HepG2 (cell line): Measurements from ENCODE around the gene FGFR4. TPM values are rescaled to one million over a fixed set of nuclear protein-coding genes. Genes with fewer than 3 reads are reported as not detected.

Experiments
- ELF4 ChIP-seq: sonication (generic); formaldehyde crosslinking; IDR thresholded peaks from 2 replicates; pipeline ENCODE4 v1.5.0; 2020; ENCODE audit warnings: missing genetic modification reagents, mild to moderate bottlenecking, moderate library complexity, borderline replicate concordance
- MATR3 ChIP-seq: sonication (generic); formaldehyde crosslinking; IDR thresholded peaks from 2 replicates; pipeline ENCODE4 v1.4.0; 2020; ENCODE audit warnings: missing genetic modification reagents
- NKX3-1 ChIP-seq: sonication (generic); formaldehyde crosslinking; IDR thresholded peaks from 2 replicates; pipeline ENCODE4 v1.5.0; 2020; ENCODE audit warnings: missing genetic modification reagents
- NPAS2 ChIP-seq: sonication (generic); formaldehyde crosslinking; IDR thresholded peaks from 2 replicates; pipeline ENCODE4 v1.8.0; 2022; ENCODE audit warnings: mild to moderate bottlenecking, missing genetic modification reagents, borderline replicate concordance
- ZC3H13 ChIP-seq: sonication (generic); formaldehyde crosslinking; IDR thresholded peaks from 2 replicates; pipeline ENCODE4 v1.8.1; 2023; ENCODE audit warnings: mild to moderate bottlenecking, missing genetic modification reagents, moderate library complexity
- ZNF546 ChIP-seq: sonication (generic); formaldehyde crosslinking; conservative IDR thresholded peaks from 2 replicates; pipeline ENCODE4 v1.8.1; 2023; ENCODE audit warnings: mild to moderate bottlenecking, missing genetic modification reagents
- ZNF562 ChIP-seq: sonication (generic); formaldehyde crosslinking; IDR thresholded peaks from 2 replicates; pipeline ENCODE4 v1.8.0; 2022; ENCODE audit warnings: missing genetic modification reagents, borderline replicate concordance
- polyA plus RNA-seq, 8 experiments: library from polyadenylated mRNA; depleted of rRNA in 3 of 8; stranded (reverse) in 7 of 8; unstranded in 1 of 8; fragments of >200 nt; fragmentation: Illumina TruSeq in 4 of 8; extraction: Trizol in 4 of 8; gene quantifications; 2 replicates each; pipeline versions ENCODE4 v1.2.1 to v1.2.3, GENCODE V29; 2011 to 2016; ENCODE audit warnings: low read depth in 4 of 8, missing spikeins in 1 of 8, mixed read lengths in 1 of 8; ENCODE audit not compliant: insufficient read depth in 1 of 8
- total RNA-seq, 5 experiments: library from RNA; depleted of rRNA; stranded (reverse); fragments of >200 nt; fragmentation: Illumina TruSeq; extraction: Trizol; gene quantifications; 2 replicates each; pipeline ENCODE4 v1.2.3, GENCODE V29; 2016; ENCODE audit warnings: low read depth in 1 of 5
- TF ChIP-seq, protein P1 (sequence below), 2 experiments: fragments of 450-650 bp in 1 of 2; sonication (generic) in 1 of 2; formaldehyde crosslinking in 1 of 2; IDR thresholded peaks; 2 replicates each; pipeline versions ENCODE4 v1.6.1 to v1.8.0; 2016 to 2022; ENCODE audit warnings: antibody characterized with exemption in 1 of 2, mild to moderate bottlenecking in 1 of 2, missing genetic modification reagents in 1 of 2
- TF ChIP-seq, protein P2 (sequence below): IDR thresholded peaks from 2 replicates; pipeline ENCODE4 v1.6.1; 2016; ENCODE audit warnings: control low read depth
- TF ChIP-seq, protein P3 (sequence below): IDR thresholded peaks from 2 replicates; pipeline ENCODE4 v1.6.1; 2016; ENCODE audit warnings: missing genetic modification reagents, missing compliant biosample characterization
- TF ChIP-seq, protein P4 (sequence below): sonication (generic); formaldehyde crosslinking; IDR thresholded peaks from 2 replicates; pipeline ENCODE4 v1.8.1; 2023; ENCODE audit warnings: missing genetic modification reagents, inconsistent platforms, borderline replicate concordance
- TF ChIP-seq, protein P5 (sequence below): sonication (generic); formaldehyde crosslinking; IDR thresholded peaks from 2 replicates; pipeline ENCODE4 v1.4.0; 2020; ENCODE audit warnings: low read depth, mild to moderate bottlenecking, missing genetic modification reagents
- TF ChIP-seq, protein P6 (sequence below): sonication (generic); formaldehyde crosslinking; IDR thresholded peaks from 2 replicates; pipeline ENCODE4 v1.5.1; 2020; ENCODE audit warnings: missing genetic modification reagents, mild to moderate bottlenecking, borderline replicate concordance

FGFR4 gene
- total and polyA plus RNA-seq, 2 of the 13 experiments (the other 11 are each of a cell fraction or from before 2014, with no cell fraction given): 129 to 219 TPM

DNA sequence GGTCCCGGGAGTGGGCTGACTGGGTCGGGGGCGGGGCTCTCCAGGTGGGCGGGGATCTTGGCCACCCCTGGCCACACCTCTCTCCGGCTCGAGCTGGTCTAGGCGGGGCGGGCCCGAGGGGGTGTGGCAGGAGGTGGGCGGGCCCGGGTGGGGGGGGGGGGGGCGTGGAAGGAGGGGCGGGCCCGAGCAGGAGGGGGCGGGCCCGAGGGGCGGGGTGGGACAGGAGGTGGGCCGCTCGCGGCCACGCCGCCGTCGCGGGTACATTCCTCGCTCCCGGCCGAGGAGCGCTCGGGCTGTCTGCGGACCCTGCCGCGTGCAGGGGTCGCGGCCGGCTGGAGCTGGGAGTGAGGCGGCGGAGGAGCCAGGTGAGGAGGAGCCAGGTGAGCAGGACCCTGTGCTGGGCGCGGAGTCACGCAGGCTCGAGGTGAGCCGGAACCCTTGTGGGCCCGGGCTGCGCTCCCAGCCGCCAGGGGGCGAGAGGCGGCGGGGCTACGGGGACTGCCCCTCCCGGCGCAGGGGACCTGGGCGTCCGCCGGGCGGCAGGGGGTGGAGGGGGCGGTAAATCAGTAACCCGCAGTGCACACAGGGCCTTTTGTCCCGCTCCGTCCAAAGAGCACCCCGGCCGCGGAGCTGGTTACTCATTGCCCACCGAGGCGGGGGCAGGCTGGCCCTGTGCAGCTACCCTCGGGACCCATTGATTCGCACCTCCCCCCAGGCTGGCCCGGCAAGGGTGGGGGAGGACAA is at the start of gene FGFR4 (continued):
- TF ChIP-seq, protein P1, sequence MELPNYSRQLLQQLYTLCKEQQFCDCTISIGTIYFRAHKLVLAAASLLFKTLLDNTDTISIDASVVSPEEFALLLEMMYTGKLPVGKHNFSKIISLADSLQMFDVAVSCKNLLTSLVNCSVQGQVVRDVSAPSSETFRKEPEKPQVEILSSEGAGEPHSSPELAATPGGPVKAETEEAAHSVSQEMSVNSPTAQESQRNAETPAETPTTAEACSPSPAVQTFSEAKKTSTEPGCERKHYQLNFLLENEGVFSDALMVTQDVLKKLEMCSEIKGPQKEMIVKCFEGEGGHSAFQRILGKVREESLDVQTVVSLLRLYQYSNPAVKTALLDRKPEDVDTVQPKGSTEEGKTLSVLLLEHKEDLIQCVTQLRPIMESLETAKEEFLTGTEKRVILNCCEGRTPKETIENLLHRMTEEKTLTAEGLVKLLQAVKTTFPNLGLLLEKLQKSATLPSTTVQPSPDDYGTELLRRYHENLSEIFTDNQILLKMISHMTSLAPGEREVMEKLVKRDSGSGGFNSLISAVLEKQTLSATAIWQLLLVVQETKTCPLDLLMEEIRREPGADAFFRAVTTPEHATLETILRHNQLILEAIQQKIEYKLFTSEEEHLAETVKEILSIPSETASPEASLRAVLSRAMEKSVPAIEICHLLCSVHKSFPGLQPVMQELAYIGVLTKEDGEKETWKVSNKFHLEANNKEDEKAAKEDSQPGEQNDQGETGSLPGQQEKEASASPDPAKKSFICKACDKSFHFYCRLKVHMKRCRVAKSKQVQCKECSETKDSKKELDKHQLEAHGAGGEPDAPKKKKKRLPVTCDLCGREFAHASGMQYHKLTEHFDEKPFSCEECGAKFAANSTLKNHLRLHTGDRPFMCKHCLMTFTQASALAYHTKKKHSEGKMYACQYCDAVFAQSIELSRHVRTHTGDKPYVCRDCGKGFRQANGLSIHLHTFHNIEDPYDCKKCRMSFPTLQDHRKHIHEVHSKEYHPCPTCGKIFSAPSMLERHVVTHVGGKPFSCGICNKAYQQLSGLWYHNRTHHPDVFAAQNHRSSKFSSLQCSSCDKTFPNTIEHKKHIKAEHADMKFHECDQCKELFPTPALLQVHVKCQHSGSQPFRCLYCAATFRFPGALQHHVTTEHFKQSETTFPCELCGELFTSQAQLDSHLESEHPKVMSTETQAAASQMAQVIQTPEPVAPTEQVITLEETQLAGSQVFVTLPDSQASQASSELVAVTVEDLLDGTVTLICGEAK (IDR thresholded peaks at IDR 0.05): no peak
- TF ChIP-seq, protein P1 (CRISPR knock-in tag; IDR thresholded peaks at IDR 0.05): peak; percentile 65; the same call in 1 of the 2 replicates
- TF ChIP-seq, protein P2, sequence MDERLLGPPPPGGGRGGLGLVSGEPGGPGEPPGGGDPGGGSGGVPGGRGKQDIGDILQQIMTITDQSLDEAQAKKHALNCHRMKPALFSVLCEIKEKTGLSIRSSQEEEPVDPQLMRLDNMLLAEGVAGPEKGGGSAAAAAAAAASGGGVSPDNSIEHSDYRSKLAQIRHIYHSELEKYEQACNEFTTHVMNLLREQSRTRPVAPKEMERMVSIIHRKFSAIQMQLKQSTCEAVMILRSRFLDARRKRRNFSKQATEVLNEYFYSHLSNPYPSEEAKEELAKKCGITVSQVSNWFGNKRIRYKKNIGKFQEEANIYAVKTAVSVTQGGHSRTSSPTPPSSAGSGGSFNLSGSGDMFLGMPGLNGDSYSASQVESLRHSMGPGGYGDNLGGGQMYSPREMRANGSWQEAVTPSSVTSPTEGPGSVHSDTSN (CRISPR knock-in tag): no peak
- TF ChIP-seq, protein P3, sequence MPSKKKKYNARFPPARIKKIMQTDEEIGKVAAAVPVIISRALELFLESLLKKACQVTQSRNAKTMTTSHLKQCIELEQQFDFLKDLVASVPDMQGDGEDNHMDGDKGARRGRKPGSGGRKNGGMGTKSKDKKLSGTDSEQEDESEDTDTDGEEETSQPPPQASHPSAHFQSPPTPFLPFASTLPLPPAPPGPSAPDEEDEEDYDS (CRISPR knock-in tag): peak; percentile 86
- TF ChIP-seq, protein P4, sequence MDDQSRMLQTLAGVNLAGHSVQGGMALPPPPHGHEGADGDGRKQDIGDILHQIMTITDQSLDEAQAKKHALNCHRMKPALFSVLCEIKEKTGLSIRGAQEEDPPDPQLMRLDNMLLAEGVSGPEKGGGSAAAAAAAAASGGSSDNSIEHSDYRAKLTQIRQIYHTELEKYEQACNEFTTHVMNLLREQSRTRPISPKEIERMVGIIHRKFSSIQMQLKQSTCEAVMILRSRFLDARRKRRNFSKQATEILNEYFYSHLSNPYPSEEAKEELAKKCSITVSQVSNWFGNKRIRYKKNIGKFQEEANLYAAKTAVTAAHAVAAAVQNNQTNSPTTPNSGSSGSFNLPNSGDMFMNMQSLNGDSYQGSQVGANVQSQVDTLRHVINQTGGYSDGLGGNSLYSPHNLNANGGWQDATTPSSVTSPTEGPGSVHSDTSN (CRISPR knock-in tag): no peak
- TF ChIP-seq ELF4 (CRISPR knock-in tag) (no peak), ZC3H13 (CRISPR knock-in tag) (peak; percentile 80; the same call in 1 of the 2 replicates), NKX3-1 (CRISPR knock-in tag) (0 out of 2 replicates have a peak, but pooled peaks have one; percentile 21), ZNF546 (CRISPR knock-in tag) (peak; percentile 90), ZNF562 (no peak), MATR3 (CRISPR knock-in tag) (no peak), NPAS2 (CRISPR knock-in tag) (no peak)
- TF ChIP-seq, protein P5, sequence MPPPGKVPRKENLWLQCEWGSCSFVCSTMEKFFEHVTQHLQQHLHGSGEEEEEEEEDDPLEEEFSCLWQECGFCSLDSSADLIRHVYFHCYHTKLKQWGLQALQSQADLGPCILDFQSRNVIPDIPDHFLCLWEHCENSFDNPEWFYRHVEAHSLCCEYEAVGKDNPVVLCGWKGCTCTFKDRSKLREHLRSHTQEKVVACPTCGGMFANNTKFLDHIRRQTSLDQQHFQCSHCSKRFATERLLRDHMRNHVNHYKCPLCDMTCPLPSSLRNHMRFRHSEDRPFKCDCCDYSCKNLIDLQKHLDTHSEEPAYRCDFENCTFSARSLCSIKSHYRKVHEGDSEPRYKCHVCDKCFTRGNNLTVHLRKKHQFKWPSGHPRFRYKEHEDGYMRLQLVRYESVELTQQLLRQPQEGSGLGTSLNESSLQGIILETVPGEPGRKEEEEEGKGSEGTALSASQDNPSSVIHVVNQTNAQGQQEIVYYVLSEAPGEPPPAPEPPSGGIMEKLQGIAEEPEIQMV (CRISPR knock-in tag): peak; percentile 94
- TF ChIP-seq, protein P6, sequence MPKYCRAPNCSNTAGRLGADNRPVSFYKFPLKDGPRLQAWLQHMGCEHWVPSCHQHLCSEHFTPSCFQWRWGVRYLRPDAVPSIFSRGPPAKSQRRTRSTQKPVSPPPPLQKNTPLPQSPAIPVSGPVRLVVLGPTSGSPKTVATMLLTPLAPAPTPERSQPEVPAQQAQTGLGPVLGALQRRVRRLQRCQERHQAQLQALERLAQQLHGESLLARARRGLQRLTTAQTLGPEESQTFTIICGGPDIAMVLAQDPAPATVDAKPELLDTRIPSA (CRISPR knock-in tag): peak; percentile 39; the same call in 1 of the 2 replicates
